ENCODE results near the gene MGAT4C.

MGAT4C gene

DNA sequence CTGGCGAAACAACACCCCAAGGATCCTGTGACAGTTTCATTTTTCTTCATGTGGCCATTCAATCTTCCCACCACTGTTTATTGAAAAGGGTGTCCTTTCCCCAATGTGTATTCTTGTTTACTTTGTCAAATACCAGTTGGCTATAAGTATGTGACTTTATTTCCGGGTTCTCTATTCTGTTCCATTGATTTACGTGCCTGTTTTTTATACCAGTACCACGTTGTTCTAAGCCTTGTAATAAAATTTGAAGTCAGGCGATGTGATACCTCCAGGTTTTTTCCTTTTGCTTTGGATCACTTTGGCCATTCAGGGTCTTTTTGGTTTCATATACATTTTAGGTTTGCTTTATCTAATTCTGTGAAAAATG lies 9.1 kb upstream of the MGAT4C start:
- DNase-seq (ENCODE audit: low read depth), result no peak
- H3K4me3 ChIP-seq (ENCODE audit: low read length), result peak overlapping the region; percentile 56
- TF ChIP-seq, protein P1, sequence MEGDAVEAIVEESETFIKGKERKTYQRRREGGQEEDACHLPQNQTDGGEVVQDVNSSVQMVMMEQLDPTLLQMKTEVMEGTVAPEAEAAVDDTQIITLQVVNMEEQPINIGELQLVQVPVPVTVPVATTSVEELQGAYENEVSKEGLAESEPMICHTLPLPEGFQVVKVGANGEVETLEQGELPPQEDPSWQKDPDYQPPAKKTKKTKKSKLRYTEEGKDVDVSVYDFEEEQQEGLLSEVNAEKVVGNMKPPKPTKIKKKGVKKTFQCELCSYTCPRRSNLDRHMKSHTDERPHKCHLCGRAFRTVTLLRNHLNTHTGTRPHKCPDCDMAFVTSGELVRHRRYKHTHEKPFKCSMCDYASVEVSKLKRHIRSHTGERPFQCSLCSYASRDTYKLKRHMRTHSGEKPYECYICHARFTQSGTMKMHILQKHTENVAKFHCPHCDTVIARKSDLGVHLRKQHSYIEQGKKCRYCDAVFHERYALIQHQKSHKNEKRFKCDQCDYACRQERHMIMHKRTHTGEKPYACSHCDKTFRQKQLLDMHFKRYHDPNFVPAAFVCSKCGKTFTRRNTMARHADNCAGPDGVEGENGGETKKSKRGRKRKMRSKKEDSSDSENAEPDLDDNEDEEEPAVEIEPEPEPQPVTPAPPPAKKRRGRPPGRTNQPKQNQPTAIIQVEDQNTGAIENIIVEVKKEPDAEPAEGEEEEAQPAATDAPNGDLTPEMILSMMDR (conservative IDR thresholded peaks at IDR 0.05; ENCODE audit: low read depth, low read length), result no peak

DNA sequence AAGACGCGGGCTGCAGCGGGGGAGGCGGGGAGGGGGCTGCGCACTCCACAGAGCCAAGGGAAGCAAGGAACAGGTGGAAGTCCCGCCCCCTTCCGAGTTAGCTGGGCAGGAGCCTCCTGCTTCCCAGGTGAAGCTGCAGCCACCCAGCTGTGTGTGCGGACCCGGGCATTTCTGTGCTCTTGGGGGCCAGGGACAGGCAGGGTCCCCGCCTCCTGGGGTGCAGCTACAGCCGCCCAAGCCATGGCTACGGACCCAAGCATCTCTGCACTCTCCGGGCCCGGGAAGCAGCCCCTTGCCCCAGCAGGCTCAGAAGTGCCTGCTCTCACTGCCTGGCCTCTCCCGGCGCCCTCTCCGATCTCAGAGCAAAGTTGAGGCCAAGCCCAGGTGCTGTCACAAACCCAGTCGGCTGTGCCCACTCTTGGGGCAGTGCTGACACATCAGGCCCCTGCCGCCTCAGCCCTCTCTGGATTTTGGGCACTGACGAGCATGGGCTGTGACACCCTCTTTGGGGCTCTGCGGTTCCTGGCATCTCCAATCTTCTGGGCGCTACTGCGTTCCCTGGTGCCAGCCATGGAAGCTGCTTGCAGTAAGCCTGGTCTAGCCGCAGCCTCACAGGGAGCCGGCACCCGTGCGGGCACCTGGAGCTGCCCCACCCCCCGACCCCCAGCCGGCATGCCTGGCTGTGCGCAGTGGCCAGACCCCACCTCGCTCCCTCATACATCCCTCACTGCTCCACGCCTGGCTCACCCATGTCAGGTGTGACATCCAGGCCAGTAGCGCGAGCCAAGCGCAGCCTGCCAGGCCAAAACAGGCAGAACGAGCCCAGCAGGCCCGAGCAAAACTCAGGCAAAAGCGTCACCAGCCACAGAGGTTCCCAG lies 8.5 kb upstream of the MGAT4C start:
- peak overlapping the region; percentile 56 for H3K4me3 ChIP-seq (ENCODE audit: low read length)
- TF ChIP-seq, protein P1 (conservative IDR thresholded peaks at IDR 0.05; ENCODE audit: low read depth, low read length), result no peak

DNA sequence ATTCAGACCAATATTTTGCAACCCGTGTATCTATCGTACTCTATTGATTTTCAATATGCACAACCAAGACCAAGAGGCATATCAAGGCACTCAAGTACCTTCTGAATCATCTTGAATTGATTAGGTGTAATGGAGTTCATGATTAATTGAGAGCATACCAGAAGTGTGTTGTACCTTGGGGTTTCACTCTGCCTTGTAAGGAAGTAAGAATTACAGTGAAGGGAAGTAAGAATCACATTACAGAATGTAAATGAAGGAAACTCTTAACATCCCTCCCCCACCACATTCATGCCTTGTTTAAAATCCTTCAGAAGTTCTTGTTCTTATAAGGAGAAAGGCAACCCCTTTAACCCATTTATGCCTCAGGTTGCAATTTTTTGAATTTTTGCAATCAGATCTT lies 5.4 kb upstream of the MGAT4C start:
- TF ChIP-seq, protein P1 (conservative IDR thresholded peaks at IDR 0.05; ENCODE audit: low read depth, low read length), result no peak
- no peak for DNase-seq (ENCODE audit: low read depth)
- no peak overlapping the region for H3K4me3 ChIP-seq (ENCODE audit: low read length)

More for the DNA sequence above, 8.5 kb upstream of the MGAT4C start:
- DNase-seq (ENCODE audit: low read depth), result no peak

- no peak overlapping the region for H3K4me3 ChIP-seq (ENCODE audit: low read length)
- TF ChIP-seq, protein P1 (conservative IDR thresholded peaks at IDR 0.05; ENCODE audit: low read depth, low read length), result no peak
- no peak for DNase-seq (ENCODE audit: low read depth)
Observed at GRCh38 chr12:86261142-86261541, 5.0 kb upstream of the MGAT4C start.

GRCh38 chr12:86260183-86260582 lies 4.0 kb upstream of the MGAT4C start:
- no peak for DNase-seq (ENCODE audit: low read depth)
- no peak overlapping the region for H3K4me3 ChIP-seq (ENCODE audit: low read length)
- TF ChIP-seq, protein P1 (conservative IDR thresholded peaks at IDR 0.05; ENCODE audit: low read depth, low read length), result no peak

- TF ChIP-seq, protein P1 (conservative IDR thresholded peaks at IDR 0.05; ENCODE audit: low read depth, low read length), result no peak
- no peak overlapping the region for H3K4me3 ChIP-seq (ENCODE audit: low read length)
- no peak for DNase-seq (ENCODE audit: low read depth)
Observed at GRCh38 chr12:86257134-86257533, 943 bp upstream of the MGAT4C start.
